ENCODE data around the gene ATP1A3. TPM values are rescaled to one million over a fixed set of nuclear protein-coding genes. Genes with fewer than 3 reads are reported as not detected.

Gene ATP1A3
- total RNA-seq, result under 0.01 and 0.49 TPM in 2 replicates

GRCh38 chr19:41993612-41994483, at the start of gene ATP1A3:
Gene ATP1A3, minus strand, starts transcription at chr19:41994230. Its CDS starts 154 bp downstream, at chr19:41994076.

GRCh38 chr19:41959056-41960053, 34.7 kb downstream of the ATP1A3 start, which contains the start of gene RABAC1:
Gene RABAC1, minus strand, starts transcription at chr19:41959321. Its CDS starts 29 bp downstream, at chr19:41959292.

GRCh38 chr19:41928221-41928683, 65.8 kb downstream of the ATP1A3 start, which contains the start of gene ERFL:
Gene ERFL, minus strand, starts transcription at chr19:41928449. Its CDS starts 15,530 bp downstream, at chr19:41912919.

Other genes with a start within 250 kb of the ATP1A3 start
- not detected in 2 replicates for gene CEACAM6, start 238.7 kb downstream of the ATP1A3 start, total RNA-seq
- not detected in 2 replicates for gene CEACAM3, start 197.6 kb downstream of the ATP1A3 start, total RNA-seq
- gene LYPD4, start 149.5 kb downstream of the ATP1A3 start, total RNA-seq, result not detected in 2 replicates
- gene DMRTC2, start 149.2 kb downstream of the ATP1A3 start, total RNA-seq, result not detected in 2 replicates
- gene RPS19, start 134.0 kb downstream of the ATP1A3 start, total RNA-seq, result 2,150 and 2,952 TPM in 2 replicates
- gene CD79A, start 117.0 kb downstream of the ATP1A3 start, total RNA-seq, result 0.25 and 0.33 TPM in 2 replicates
- gene ARHGEF1, start 111.0 kb downstream of the ATP1A3 start, total RNA-seq, result 49.6 and 64.0 TPM in 2 replicates
- not detected in 2 replicates for gene ERFL, start 65.8 kb downstream of the ATP1A3 start, total RNA-seq
- gene RABAC1, start 34.9 kb downstream of the ATP1A3 start, total RNA-seq, result 231 and 277 TPM in 2 replicates
- 1.1 and 5.6 TPM in 2 replicates for gene GRIK5, start 76.0 kb upstream of the ATP1A3 start, total RNA-seq
- gene ZNF574, start 81.9 kb upstream of the ATP1A3 start, total RNA-seq, result 19.9 and 24.0 TPM in 2 replicates
- gene POU2F2, start 138.2 kb upstream of the ATP1A3 start, total RNA-seq, result 0.38 and 0.98 TPM in 2 replicates
- gene DEDD2, start 223.4 kb upstream of the ATP1A3 start, total RNA-seq, result 28.5 and 38.4 TPM in 2 replicates
- gene ZNF526, start 226.1 kb upstream of the ATP1A3 start, total RNA-seq, result 5.5 and 6.0 TPM in 2 replicates
- 25.6 and 28.4 TPM in 2 replicates for gene GSK3A, start 248.4 kb upstream of the ATP1A3 start, total RNA-seq